GM20000 (cell line): Measurements from ENCODE around the gene WDR44.

Experiments
- DNase-seq: peaks from one replicate; pipeline ENCODE4 v3.0.0; 2012; ENCODE audit warnings: low spot score
- TF ChIP-seq, protein P1 (sequence below): IDR thresholded peaks from 2 replicates; pipeline ENCODE4 v1.5.1; 2012; ENCODE audit warnings: mild to moderate bottlenecking, control low read depth; ENCODE audit errors: extremely low read depth, missing control alignments

The WDR44 gene

DNA sequence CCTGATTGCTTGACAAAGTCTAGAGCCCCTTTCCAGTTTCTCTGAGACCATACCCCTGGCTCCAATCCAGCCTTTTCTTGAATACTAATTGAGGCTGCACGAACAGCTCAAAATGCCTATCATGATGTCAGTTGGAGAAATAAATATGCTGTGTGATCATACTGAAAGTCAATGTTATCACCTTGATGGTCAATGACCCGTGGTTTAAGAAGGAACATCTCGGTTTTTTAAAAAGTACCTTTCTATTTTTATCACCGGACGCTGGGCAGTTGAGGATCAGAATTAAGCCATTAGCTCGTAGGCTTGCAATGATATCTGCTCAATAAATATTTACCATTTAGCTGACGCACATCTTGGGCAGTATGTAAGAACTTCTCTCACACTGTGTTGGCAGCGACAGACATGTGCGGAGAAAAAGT is 852 bp upstream of the WDR44 start:
- TF ChIP-seq, protein P1, sequence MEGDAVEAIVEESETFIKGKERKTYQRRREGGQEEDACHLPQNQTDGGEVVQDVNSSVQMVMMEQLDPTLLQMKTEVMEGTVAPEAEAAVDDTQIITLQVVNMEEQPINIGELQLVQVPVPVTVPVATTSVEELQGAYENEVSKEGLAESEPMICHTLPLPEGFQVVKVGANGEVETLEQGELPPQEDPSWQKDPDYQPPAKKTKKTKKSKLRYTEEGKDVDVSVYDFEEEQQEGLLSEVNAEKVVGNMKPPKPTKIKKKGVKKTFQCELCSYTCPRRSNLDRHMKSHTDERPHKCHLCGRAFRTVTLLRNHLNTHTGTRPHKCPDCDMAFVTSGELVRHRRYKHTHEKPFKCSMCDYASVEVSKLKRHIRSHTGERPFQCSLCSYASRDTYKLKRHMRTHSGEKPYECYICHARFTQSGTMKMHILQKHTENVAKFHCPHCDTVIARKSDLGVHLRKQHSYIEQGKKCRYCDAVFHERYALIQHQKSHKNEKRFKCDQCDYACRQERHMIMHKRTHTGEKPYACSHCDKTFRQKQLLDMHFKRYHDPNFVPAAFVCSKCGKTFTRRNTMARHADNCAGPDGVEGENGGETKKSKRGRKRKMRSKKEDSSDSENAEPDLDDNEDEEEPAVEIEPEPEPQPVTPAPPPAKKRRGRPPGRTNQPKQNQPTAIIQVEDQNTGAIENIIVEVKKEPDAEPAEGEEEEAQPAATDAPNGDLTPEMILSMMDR, result no peak
- no peak for DNase-seq

DNA sequence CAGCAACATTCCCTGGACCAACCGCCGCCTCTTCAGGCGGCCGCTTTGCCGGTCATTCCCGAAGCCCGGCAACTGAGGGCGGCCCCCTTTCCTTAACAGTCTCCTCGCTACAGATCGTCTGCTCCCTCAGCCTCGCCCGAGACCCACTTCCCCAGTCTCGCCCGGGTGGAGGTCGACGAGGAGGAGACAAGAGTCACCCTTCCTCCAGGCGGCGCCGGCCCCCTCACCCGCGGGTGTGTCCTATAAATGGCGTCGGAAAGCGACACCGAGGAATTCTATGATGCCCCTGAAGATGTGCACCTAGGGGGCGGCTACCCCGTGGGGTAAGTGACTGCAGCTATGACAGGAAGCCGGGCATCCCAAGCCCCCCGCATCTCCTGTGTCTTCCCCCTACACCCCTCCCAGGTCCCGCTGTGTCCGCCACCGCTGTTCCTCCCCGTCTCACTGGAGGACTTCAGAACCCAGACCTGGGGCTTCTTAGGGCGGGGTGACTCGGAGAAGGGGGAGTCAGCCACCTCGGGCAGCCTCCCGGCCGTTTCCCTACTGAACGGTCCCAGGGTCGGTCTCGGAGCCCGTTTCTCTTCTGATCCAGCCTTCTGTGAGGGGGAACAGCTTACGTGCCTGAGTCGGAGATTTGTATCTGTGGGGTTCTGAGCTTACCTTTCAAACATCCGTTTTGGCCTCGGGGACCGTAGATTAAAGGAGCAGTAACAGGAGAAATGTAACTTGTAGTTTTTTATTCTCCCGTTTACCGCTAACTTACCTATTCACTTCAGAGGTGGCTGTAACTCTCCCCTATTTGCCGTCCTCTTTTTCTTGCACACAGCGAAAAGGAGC is 570 bp downstream of the WDR44 start:
- TF ChIP-seq, protein P1, result no peak
- no peak for DNase-seq

DNA sequence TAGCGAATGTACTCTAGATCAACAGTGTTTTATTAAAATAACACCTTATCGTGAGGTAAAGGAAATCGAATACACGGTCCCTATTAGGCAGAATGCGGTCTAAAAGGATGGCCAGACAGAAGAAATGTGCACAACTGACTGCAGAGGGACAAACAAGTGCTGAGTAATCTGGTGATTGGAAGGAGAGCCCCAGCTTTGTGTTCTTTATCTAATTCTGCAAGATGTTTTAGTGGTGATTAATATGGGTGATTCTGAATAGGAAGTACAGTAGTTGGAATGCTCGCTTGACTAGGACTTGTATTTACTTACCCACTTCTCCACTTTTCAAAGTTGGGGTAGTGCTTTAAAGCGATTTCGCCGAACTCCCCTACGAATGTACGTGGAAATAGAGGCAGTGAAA is 1.2 kb downstream of the WDR44 start:
- DNase-seq, result no peak

DNA sequence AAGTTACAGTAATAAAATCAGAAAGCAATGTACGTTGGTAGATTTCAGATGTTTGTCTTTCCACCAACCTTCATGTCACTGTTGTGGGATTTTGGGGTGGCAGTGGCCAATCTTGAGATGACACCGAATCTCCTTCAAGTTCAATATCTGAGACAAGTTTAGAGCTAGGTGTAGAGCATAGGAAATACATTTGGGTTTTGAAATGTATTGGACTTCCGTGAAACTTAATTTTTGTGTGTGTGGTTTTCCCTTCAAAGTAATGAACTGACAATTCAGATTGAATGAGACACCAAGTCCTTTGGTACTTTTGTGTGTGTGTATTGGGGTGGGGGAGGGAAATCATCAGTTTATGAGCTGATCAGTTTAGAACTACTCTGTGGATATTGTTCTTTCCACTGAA is 1.8 kb downstream of the WDR44 start:
- TF ChIP-seq, protein P1, result no peak
- no peak for DNase-seq

More for the DNA sequence above, 1.2 kb downstream of the WDR44 start:
- TF ChIP-seq, protein P1, result no peak

DNA sequence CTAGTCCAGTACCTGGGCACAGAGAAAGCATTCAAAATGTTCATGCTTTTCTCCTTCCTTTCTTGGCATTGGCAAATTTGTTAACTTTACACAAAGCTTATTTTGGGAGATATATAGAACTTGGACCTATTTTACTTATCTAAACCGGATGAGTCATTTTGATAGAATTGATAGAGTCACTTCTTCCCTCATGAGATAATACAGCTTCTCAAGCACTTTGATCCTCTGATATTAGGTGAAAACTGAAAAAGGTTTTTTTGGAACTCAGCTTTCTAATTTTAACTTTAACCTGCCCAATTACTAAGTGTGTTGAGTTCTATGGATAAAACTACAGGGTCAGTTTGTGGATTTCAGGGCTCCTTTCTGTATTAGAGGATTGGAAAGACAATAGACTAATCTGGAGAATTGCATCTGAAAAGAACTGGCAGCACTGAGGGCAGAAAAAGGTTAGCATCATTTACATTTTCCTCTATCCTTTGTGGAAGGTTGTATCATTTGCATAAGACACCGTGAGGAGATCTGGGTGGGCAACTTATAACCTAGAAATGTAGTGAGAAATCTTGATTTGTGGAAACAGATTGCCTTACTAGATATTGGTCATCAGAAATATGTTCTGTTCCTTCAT is 2.4 kb downstream of the WDR44 start:
- DNase-seq, result no peak
- TF ChIP-seq, protein P1, result no peak

DNA sequence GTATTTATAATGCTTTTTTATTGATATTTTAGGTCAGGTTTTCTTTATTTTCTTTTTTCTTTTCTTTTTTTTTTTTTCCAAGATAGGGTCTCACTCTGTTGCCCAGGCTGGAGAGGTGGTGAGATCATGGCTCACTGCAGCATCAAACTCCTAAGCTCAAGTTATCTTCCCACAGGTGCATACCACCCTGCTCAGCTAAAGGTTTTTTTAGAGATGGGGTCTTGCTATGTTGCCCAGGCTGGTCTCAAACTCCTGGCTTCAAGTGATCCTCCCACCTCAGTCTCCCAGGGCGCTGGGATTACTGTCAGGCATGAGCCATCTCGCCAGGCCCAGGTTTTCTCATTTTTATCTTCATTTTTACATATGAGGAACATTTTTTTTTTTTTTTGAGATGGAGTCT is 3.3 kb downstream of the WDR44 start:
- DNase-seq, result no peak
- TF ChIP-seq, protein P1, result no peak

DNA sequence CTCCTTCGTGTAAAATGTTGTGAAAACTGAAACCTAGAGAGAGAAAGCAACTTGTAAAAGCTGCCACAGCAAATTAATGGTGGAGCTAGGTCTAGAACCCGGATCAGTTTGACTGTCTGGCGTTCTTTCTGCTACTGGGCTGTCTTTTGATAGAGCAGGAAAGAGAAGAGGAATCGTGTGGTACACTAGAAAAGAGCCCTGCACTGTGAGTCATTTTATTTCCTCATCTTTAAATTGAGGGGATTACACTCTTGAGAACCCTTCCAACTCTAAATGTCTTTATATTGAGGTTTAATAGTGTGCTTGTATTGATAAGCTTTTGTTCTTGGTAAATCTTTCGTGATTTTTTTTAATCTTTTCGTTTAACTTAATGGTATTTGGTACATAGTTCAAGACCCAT is 4.3 kb downstream of the WDR44 start:
- TF ChIP-seq, protein P1, result no peak
- DNase-seq, result no peak
